Muscle of back (tissue), 11 donors: ENCODE measurements around the gene ETV6. TPM values are rescaled to one million over a fixed set of nuclear protein-coding genes. Genes with fewer than 3 reads are reported as not detected.

Source experiments
- DNase-seq, 3 donors: peaks; one replicate each; pipeline versions ENCODE4 v3.0.0 to v3.0.0-alpha.2; 2013
- polyA plus RNA-seq, 10 donors: library from polyadenylated mRNA; unstranded; fragments of 120-200 nt; gene quantifications; one replicate each; pipeline ENCODE4 v1.2.1, GENCODE V29; 2013; ENCODE audit not compliant: insufficient read length in 10 of 10

ETV6 gene
- polyA plus RNA-seq, 10 donors: 7.1 to 13.0 (median 11.0) TPM

DNA sequence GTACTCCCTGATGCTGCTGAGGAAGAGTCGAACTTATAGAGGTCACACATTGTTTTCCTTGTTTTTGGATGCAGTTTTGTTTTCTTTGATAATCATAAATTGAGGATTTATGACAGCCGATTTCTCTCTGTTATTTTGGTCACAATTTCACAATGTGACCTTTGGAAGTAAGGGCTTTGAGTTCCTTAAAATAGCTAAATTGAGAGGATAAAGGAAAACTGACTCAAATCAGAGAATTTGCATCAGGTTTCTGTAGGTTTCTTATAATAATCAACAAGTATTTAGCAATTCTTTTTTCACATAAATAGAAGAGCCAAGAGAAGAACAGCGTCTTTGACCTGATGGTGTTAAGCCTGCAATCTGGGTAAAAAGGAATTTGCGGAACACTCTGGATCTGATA lies 66.1 kb downstream of the ETV6 start:
- no peak for DNase-seq

DNA sequence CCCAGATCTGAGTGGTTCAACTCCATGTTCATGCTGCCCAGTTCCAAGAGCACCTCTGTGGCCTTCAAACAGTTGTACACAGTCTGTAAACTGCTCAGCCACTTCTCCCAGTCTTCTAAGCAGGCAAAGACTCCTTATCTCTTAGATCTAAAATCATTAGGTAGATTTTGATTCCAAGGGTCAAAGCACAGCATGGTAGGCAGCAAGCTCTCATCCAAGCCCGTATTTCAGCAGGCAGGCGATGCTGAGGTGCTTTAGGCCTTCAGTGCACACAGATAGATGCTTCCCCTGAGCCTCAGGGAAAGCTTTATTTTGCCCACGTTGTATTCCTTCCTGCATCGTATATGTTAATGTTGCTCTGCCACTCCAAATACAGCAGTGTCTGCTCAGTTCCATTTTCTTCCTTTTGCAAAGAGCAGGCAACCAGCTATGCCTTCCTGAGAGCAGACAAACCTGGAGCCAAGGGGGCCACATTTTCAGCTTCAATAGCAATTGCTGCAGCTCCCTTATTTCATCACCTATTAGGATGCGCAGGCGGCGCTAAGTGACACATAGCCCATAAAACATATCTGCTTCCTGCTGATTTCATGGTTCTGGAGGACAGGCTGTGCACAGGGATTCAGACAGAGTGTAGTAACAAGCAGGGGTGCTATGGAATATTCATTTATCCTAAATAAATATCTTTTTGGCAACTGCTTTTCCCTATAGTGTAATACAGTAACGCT lies 67.5 kb downstream of the ETV6 start:
- DNase-seq: peak in 1 of 3 donors; percentile 45

DNA sequence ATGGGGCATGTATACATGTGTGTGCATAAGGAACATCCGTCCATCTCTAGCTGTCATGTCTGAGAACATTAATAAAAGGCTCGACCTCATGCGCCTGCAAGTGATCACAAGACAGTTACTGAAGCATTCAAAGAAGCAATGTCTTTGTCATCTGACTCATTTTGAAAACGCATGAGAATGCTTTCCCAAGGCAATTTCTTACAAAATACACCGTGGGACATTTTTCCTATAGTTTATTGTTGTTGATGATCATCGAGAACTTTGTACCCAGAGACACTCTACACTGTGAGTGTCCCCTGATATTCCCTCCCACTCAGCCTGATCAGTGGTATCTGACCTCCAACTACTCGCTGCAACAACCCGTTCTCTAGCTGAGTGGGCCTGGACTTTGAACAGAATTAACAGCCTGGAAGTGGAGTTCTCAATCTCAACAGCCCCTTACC lies 68.1 kb downstream of the ETV6 start:
- no peak for DNase-seq

DNA sequence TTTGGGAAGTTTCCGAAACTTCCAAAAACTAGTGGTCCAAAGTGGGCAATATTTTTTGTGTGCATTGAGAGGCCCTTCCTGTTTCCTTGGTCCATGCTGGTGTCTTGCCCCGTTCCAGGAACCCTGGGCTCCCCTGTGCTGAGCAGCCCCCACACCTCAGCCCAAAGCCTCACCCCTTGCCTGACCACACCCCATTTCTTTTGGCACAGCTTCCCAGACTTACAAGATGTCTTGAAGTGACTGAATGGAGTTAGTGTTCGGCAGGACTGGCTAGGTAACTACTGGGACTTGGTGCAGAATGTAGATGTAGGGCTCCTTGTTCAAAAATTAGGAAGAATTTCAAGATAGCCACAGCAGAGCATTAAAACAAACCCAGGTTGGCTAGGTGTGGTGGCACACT lies 68.6 kb downstream of the ETV6 start:
- no peak for DNase-seq

DNA sequence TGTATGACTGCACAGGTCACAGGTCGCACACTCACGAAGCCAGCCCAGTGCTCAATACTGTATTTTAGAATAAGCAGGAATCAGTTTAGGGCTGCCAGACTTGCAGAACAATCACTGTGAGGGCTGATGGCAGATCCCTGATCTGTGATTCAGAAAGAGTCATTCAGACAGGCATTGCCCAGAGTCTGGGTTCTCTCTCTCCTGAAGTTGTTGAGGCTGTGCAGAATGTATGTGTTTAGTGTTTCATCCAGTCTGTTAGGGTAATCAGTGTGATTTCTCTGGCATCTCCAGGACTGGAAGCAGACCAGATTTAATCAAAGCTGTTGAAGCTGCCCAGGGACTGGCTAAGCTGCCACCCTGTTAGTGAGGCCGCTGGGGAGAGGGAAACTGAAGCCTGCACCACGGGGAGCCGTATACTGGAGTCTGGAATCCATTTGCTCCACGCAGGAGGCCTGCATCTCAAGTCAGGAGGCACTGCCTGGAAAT lies 69.3 kb downstream of the ETV6 start:
- peak in 1 of 3 donors; percentile 45 for DNase-seq

DNA sequence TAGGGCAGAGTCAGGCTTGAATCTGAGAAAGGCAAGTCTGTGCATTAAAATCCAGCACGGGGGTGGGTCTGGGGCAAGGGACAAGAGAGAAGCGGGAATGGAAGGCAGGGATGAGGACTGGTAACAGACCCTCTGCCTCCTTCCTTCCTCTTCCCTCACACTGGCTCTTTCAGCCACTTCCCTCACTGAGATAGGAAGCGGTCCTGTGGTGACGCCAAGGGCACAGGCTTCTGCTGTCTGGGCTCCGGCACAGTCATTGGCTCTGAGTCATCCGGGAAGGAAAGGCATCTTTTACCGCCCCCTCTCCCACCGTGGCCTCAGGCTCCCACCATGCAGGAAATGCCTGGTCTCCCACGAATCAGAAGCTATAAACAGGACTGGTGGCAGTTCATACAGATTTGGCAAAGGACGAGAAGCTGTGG lies 70.2 kb downstream of the ETV6 start:
- DNase-seq: peak in 1 of 3 donors; percentile 90

DNA sequence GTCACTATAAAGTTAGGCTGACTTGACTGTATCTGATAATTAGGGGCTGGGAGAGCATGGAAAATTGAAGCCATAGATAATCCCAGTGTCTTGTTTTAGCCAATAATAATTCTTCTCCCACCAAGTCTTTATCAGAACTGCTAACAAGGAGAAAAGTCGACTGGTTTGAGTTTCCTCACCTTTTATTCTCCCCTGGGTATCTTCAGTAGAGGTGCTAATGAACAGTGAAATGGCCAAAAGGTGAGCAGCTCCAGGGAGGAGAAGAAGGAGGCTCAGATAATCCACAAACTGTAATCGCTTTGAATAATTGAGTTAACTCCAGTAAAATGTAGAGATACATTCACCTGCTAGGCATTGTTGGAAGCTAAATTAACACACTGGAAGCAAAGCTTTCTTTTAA lies 72.6 kb downstream of the ETV6 start:
- no peak for DNase-seq

DNA sequence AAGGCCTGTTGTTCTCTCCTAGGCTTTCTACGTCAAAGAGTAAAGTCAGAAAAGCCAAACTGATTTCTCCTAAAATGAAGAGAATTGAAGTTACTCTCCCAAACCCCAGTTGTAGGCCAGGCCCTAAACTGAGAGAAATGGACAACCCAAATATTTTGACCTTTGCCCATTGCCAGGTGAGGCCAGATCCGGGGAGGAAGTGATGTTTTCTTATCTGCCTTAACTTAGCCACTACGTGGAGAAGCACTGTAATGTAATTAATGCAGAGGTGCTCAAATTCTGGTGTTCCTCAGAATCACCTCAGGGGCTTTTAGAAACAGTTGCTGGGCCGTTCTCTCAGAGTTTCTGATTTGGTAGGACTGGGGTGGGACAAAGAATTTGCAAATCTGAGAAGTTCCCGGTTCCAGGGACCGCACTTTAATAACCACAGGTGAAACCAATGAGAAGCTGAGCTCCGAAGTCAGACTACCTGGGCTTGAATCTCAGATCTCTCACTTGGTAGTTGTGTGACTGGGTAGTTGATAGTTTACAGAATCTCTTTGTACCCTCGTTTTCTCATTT lies 73.2 kb downstream of the ETV6 start:
- DNase-seq: no peak

DNA sequence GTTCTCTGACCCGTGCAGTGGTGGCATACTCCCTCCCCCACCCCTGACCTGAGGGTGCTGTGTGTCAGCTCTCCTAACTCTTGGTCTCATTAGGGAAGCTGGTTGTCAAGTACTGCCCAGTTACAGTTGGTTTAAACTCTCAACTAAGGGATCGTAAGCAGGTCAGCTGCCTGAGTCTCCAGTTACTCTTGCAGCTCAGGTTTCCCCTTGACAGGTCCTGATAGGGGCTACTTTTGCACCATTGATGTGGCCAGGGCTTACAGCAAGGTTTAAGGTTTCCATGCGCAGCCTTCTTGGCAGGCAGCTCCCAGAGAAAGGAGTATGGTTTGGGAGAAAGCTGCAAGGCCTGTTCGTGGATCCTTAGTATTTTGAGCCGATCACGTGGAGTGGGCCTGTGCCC lies 74.5 kb downstream of the ETV6 start:
- peak; percentile 23 to 63 (median 32) for DNase-seq

DNA sequence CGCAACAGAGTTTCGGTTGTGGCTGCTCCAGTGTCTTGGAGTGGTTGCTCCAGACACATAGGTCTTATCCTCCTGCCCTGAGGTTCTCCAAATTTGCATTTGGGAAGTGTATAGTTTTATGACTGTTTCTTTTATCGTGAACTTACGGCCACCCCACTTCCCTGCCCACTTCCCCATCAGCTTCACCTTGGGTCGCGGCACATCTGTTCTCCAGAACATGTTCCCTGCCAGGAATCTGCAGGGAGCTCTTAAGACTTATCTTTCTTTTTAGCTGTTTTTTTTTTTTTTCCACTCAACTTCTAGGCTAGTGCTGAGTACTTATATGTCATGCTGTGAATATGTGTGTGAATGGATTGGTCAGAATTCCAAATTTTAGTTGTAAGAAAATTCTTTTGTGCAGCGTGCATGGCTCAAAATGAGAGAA lies 75.4 kb downstream of the ETV6 start:
- peak; percentile 42 to 75 (median 54) for DNase-seq

DNA sequence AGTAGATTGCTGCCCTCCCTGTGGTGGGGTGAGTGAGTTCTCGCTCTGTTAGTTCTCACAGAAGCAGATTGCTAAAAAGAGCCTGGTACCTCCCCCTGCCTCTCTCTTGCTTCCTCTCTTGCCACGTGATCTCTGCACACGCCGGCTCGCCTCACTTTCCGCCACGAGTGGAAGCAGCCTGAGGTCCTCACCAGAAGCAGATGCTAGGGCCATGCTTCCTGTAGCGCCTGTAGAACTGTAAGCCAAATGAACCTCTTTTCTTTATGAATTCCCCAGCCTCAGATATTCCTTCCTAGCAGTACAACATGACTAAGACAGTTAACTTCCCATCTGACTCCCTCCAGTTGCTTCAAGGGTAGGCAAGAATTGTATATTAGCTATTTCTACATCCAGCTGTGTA lies 76.2 kb downstream of the ETV6 start:
- no peak for DNase-seq

DNA sequence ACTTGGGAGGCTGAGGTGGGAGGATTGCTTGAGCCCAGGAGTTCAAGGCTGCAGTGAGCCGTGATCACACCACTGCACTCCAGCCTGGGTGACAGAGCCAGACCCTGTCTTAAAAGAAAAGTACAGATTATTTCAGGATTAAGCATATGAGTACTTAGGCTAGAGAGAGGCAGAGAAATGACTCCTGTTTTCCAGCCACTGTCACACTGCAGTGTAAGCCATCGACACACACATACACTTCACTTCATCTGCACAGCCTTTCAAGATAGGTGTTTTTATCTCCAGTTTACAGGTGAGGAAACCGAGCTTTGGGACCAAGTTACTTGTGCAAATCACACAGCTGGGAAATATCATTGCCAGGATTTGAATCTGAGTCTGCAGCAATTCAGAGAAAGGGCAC lies 77.2 kb downstream of the ETV6 start:
- DNase-seq: no peak

DNA sequence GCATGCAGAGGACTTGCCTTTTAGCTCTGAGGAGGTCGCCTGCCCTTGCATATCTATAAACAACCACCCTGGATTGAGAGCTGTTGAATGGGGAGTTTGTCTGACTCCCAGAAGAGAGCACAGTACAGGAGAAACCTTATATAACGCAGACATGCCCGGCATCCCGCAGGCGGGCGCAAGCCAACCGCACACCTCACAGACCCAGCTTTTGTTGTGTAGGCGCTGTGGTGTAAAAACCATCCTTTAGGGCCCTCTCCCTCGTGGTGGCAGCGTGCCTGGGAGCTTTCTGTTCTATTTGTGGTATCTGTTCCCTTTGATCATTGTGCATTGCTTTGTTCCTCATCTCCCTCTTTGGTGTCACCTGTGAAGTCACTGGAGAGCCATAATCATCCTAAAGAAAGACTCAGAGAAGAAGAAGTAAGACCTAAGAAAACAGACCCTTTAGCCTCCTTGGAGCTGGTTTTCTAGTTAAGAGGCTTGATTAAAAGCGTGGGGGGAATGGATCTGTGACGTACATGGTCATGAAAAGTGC lies 77.7 kb downstream of the ETV6 start:
- no peak for DNase-seq

DNA sequence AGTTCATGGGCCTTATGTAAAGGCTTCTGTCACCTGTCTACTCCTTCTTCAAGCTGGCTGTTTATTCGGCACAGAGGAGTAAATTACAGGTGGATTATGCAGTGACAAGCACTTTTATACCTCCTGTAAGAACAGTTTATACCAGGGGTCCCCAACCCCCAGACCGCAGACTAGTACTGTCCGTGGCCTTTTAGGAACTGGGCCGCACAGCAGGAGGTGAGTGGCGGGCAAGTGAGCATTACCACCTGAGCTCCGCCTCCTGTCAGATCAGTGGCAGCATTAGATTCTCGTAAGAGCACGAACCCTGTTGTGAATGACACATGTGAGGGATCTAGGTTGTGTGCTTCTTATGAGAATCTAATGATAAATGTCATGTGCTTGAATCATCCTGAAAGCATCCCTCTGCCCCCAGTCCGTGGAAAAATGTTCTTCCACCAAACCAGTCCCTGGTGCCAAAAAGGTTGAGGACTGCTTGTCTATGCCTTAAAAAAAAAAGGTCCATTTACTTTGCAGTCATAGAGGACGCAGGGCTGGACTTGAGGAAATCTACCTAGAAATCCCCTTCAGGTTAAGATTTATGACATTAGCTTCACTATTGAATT lies 78.8 kb downstream of the ETV6 start:
- DNase-seq: no peak

DNA sequence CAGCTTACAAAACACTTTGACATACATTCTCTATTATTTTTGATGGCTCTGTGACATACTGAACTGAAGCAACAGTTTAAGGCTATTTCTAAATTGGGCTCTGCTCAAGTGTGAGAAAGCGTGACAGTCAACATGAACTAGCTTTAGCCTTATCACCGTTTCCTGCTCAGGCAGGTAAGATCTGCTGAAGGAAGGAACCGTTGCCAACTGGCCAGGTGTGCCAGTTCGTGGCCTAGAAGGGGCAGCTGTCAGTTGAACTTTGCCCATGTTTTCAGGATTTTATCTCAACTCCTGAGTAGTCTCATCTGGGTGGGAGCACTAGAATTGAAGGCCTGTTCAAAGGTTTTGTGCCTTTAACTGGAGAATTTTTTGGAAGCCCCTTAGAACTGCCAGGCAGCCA lies 79.5 kb downstream of the ETV6 start:
- no peak for DNase-seq

DNA sequence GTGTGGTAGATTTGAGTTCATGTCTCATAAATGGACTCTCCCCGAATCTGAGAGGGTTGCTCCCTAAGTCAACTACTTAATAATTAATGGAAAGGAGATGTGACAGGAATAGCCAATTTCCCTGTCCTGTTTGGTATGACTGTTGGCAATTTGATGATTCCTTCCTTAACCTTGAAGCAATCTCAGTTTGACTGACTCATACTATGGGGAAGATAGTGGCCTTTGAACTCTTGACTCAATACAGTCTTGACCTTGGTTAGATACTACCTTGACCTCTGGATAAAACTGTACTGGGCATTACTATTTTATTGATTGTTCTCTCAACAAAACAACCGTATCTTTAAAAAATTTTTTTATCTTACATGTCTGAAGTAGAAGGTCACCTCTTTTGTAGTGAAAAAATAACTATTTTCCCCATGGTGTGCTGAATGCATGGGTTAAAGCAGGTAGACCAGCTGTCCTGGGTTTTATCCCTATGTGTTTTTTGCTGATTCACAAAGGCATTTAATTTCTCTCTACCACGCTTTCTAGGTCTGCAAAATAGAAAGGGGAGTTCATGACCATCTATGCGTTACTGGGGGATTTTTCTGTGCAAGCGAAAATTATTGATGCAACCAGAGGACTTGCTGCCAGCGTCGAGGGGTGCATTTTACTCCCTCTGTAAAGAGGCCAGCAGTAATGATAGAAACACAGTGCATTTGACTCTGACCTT lies 80.1 kb downstream of the ETV6 start:
- DNase-seq: no peak

DNA sequence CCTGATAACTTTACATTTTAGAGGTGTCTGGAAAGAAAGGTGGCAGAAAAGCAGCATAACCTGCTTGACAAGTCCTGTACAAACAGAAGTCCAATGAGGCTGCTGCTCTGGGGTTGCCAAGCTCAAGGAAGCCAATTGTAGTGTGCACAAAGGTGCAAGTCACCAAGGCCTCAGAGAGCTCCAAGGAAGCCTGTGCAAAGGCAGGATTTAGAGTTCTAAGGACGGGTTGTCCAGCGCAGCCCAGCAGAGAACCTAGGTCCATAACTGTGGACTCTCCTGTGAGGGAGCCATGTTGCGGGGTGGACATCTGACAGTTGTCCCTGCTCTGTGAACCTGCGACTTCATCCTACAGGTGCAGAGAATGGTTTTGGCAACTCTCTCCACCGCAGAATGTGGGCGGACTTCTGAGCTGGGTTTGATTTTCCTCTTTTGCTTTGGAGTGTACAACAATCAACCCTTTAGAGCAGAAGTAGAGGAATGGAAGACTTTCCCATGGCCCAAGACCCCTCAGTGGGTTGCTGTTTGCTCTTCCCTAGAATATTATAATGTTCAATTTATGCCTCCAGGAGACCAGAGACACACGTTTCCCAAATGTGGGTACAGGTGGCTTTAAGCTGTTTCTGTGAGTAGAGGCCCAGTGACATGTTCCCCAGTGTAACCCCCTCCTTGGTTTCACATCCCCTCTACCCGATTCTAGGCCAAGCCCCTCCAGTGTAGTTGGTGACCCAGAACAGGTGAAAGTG lies 81.0 kb downstream of the ETV6 start:
- no peak for DNase-seq

DNA sequence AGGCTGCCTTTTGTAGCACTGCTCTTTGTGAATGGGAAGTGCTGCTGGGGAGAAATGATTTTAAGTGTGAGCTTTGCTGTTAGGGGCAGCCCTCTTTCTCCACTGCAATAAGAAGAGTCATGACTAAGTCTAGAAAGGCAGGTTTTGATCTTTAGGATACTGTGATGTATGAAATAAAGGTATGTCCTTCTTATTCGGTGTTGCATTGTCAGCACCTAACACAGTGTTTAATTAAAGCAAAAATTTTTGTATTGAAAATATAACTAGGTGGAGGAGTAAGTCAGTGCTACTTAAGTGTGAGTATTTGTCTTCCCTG lies 81.5 kb downstream of the ETV6 start:
- no peak for DNase-seq

DNA sequence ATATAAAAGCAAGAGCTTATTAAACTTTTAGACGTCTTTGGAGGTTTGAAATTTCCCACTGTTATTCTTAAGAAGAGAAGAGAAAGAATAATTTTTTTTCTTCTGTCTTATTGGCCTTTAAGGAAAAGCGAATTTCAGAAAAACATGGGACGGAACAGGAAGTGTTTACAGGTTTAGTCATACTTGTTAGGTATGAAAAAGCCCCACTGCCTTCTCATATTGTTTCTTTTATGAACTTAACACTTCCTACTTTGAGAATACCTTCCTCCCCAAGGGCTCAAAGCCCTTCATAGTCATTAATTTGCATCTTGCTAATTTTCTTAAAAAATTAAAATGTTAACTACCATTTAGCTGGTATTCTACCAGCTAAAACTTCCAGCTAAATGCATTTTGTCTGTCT lies 82.0 kb downstream of the ETV6 start:
- no peak for DNase-seq

DNA sequence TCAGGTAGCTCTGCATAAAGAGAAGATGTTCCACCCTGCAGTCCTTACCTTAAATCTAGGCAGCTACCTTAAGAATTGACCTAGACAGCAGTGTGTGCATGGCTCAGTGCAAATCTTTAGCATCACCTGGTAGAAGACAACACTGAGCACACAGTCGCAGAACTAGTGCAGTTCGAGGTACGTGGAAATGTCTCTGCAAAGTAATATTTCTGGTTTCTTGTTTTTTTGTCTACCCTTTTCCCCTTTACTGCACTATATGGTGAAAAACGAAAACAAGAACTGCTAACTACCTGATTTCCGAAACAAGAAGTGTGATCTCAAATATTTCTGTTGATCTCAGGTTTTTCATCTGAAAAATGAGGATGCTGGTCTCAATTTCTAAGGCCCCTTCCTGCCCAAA lies 82.5 kb downstream of the ETV6 start:
- no peak for DNase-seq

DNA sequence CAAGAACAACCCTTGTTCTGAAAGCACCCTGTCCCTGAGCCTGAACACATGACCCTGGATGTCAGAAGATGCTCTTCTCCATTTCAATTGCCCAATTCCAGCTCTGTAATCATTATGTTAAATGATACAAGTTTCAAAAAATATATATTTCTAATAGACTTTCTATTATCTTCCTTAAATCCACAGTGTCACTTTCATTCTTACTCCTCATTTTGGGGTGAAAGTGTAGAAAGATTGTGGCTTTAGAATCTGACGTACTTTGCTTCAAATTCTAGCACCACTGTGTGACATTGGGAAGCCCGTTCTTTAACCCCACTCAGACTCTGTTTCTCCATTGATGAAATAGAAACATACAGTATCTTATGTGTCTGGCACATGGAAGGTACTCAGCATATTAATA lies 83.2 kb downstream of the ETV6 start:
- no peak for DNase-seq
